ENCODE data around the gene GRIN2C.

GRCh38 chr17:74796211-74796610 is 63.5 kb downstream of the GRIN2C start:
- no peak for TF ChIP-seq EZH2 (IDR thresholded peaks at IDR 0.05; ENCODE audit: borderline replicate concordance, low read length)
- TF ChIP-seq CTCF (IDR thresholded peaks at IDR 0.05; ENCODE audit: low read length), result no peak

All from OCI-LY1 (cell line).